ENCODE measurements around the gene EDA. TPM values are rescaled to one million over a fixed set of nuclear protein-coding genes. Genes with fewer than 3 reads are reported as not detected.

EDA gene
- total RNA-seq, 1 donor from 2014 or later, result 1.1 TPM

GRCh38 chrX:69724307-69724706 lies 108.4 kb downstream of the EDA start:
- Mint-ChIP-seq H3K9me3 (ENCODE audit: low read depth) (peaks cover 27% of the 10 kb centered on the region), H3K27me3 (ENCODE audit: low read depth) (no peaks in the 10 kb centered on the region), H3K36me3 (ENCODE audit: low read depth) (no peaks in the 10 kb centered on the region), H3K27ac (ENCODE audit: unreplicated experiment) (no peak overlapping the region), H3K4me1 (ENCODE audit: low read depth) (no peaks in the 10 kb centered on the region), H3K4me3 (ENCODE audit: unreplicated experiment) (no peak overlapping the region)
- no peak for TF ChIP-seq CTCF (IDR thresholded peaks at IDR 0.05)
- DNase-seq (ENCODE audit: low spot score), result no peak

- Mint-ChIP-seq H3K9me3 (ENCODE audit: low read depth) (peaks cover 47% of the 10 kb centered on the region), H3K4me1 (ENCODE audit: low read depth) (no peaks in the 10 kb centered on the region), H3K27me3 (ENCODE audit: low read depth) (no peaks in the 10 kb centered on the region), H3K36me3 (ENCODE audit: low read depth) (no peaks in the 10 kb centered on the region), H3K4me3 (ENCODE audit: unreplicated experiment) (no peak overlapping the region), H3K27ac (ENCODE audit: unreplicated experiment) (no peak overlapping the region)
- no peak for TF ChIP-seq CTCF (IDR thresholded peaks at IDR 0.05)
- no peak for DNase-seq (ENCODE audit: low spot score)
Measured at GRCh38 chrX:69740317-69740716, 124.4 kb downstream of the EDA start.

GRCh38 chrX:69741721-69742120 lies 125.8 kb downstream of the EDA start:
- no peaks in the 10 kb centered on the region for H3K36me3 Mint-ChIP-seq (ENCODE audit: low read depth)
- no peaks in the 10 kb centered on the region for H3K4me1 Mint-ChIP-seq (ENCODE audit: low read depth)
- no peak overlapping the region for H3K4me3 Mint-ChIP-seq (ENCODE audit: unreplicated experiment)
- no peak for DNase-seq (ENCODE audit: low spot score)
- peaks cover 44% of the 10 kb centered on the region for H3K9me3 Mint-ChIP-seq (ENCODE audit: low read depth)
- no peak for TF ChIP-seq CTCF (IDR thresholded peaks at IDR 0.05)
- no peak overlapping the region for H3K27ac Mint-ChIP-seq (ENCODE audit: unreplicated experiment)
- no peaks in the 10 kb centered on the region for H3K27me3 Mint-ChIP-seq (ENCODE audit: low read depth)

GRCh38 chrX:69746051-69746450 lies 130.1 kb downstream of the EDA start:
- no peaks in the 10 kb centered on the region for H3K27me3 Mint-ChIP-seq (ENCODE audit: low read depth)
- DNase-seq (ENCODE audit: low spot score), result no peak
- H3K4me3 Mint-ChIP-seq (ENCODE audit: unreplicated experiment), result no peak overlapping the region
- no peaks in the 10 kb centered on the region for H3K4me1 Mint-ChIP-seq (ENCODE audit: low read depth)
- no peak overlapping the region for H3K27ac Mint-ChIP-seq (ENCODE audit: unreplicated experiment)
- H3K9me3 Mint-ChIP-seq (ENCODE audit: low read depth), result peaks cover 31% of the 10 kb centered on the region
- H3K36me3 Mint-ChIP-seq (ENCODE audit: low read depth), result no peaks in the 10 kb centered on the region
- TF ChIP-seq CTCF (IDR thresholded peaks at IDR 0.05), result no peak

GRCh38 chrX:69748055-69748454 lies 132.1 kb downstream of the EDA start:
- Mint-ChIP-seq H3K27me3 (ENCODE audit: low read depth) (no peaks in the 10 kb centered on the region), H3K4me1 (ENCODE audit: low read depth) (no peaks in the 10 kb centered on the region), H3K4me3 (ENCODE audit: unreplicated experiment) (no peak overlapping the region), H3K36me3 (ENCODE audit: low read depth) (no peaks in the 10 kb centered on the region), H3K9me3 (ENCODE audit: low read depth) (peaks cover 32% of the 10 kb centered on the region), H3K27ac (ENCODE audit: unreplicated experiment) (no peak overlapping the region)
- no peak for DNase-seq (ENCODE audit: low spot score)
- TF ChIP-seq CTCF (IDR thresholded peaks at IDR 0.05), result no peak

Data from chondrocyte (in vitro differentiated cells).